EL (cell line): ENCODE data around the gene MRM2.

ENCODE experiments used
- DNase-seq: peaks from one replicate; pipeline ENCODE4 v3.0.0-alpha.2; 2016

Gene MRM2

DNA sequence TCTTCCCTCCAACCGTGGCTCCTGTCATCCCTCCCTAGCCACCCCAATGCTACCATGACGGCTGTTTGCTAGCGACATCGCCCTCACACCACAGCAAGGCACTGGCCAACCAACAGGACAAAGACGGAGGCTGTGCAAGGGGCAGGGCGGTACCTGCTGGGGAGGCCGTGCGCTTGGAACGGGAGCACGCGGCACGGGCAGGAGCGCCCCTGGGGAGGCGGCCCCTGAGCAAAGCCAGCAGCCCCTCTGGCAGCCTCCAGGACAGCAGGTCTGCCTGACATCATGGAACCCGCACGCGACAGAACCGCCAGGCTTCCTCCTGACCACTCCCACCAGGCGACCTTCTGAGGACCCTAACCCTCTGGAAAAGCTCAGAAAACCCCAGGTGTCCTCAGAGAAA lies 22.0 kb downstream of the MRM2 start:
- no peak for DNase-seq

DNA sequence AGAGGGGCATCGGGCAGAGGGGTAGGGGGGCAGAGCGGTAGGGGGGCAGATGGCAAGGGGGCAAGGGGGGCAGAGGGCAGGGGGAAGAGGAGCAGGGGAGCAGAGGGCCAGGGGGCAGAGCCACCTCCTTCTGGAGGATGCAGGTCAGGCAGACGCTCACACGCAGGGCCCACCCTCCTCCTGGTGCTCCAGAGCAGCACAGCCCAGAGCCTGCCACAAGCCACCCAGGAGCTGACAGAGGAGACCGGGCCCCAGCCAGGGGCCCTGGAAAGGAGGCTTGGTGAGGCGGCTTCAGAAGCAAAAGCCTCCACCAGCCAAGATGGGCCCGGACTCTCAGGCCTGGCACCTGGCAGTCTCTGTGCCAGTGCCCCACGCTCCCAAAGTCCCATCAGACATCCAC lies 22.4 kb downstream of the MRM2 start:
- no peak for DNase-seq

DNA sequence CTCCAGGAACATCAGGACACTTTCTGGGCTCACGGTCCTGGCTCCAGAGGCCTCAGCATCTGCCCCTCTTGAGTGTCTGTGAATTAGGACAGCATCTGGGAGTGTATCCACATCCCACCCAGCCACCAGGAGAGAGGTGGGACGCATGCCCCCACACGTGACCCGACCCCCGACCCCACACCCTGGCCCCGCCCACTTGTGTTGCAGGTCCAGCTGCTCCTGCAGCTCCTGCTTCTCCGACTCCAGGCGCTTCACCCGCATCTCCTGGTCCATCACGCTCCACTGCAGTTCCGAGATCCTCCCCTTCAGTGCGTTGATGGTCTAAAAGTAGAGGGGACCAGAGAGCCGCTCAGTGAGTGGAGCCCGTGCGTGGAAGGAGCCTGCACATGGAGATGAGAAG lies 22.9 kb downstream of the MRM2 start:
- DNase-seq, result no peak

DNA sequence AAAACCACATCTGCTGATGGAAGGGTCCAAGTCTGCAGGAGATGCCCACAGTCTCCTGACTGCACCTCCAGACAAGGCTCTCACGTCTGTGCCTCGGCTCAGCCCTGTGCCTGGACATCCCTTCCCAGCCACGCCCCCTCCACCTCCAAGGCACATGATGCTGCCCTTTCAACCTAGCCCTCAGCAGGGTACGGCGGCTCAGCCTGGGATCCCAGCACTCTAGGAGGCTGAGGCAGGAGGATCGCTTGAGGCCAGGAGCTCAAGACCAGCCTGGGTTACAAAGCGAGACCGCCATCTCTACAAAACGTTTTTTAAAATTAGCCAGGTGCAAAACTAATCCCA lies 23.6 kb downstream of the MRM2 start:
- no peak for DNase-seq

DNA sequence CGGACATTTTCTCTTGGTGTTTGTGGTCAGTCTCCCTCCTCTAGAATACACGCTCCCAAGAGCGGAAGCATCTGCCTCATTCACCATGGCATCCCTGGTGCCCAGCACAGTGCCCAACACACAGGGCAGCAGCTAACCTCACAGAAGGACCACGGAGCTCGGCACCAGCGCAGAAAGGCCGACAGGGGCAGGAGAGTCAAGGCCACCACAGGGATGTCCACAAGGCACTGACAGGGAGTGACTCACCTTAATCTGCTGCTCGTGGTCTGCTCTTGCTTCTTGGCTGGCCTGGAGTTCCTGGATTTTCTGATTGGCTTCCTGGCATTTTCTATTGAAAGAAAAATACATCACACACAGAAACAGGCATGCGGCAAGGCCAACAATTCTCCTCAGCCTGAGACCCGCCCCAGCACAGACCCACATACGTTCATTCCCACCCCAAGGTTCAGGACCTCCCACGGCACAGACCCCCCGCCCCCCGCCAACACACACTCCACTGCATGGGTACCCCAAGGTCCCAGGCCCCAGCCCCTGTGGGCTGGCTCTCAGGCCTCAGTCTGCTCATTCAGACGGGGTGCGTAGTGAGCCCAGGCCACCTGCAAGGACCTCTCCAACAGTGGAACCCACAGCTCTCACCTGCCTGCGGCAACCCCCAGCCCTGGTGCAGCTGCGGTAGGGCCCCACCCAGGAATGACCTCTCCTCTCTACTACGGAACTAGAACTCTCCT lies 24.1 kb downstream of the MRM2 start:
- DNase-seq, result no peak

DNA sequence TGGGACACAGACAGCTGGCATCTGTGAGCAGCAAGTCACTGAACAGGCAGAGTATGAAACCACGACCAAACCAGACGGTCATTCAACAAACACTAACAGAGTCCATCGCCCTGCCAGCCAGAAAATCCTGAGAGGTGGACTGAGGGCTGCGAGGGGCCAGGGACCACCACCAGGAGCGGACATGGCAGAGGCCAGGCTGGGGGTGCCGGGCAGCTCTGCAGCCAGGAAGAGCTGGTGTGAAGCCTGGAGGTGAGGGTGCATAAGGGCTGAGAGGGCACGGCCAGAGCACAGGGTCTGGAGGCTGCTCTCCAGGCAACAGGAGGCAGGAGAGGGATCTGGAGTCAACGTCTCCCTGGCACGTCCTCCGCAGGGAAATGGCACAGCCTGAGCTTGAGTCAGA lies 24.8 kb downstream of the MRM2 start:
- no peak for DNase-seq

DNA sequence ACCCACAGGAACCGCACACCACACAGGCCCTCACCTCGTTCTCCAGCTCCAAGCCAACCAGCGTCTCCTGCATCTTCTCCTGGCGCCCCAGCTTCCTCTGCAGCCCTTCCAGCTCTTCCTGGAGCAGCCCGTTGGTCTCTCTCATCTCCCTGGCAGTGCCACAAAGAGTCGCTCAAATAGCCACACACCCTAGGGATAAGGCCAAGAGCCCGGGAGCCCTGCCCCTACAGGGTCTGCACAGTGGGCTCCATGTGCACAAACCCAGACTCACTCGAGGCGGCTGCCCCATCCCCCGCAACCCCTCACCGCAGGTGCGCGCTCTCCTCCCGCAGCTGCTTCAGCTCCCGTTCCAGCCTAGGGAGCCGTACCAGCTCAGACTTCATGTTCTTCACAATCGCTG lies 26.2 kb downstream of the MRM2 start:
- no peak for DNase-seq

DNA sequence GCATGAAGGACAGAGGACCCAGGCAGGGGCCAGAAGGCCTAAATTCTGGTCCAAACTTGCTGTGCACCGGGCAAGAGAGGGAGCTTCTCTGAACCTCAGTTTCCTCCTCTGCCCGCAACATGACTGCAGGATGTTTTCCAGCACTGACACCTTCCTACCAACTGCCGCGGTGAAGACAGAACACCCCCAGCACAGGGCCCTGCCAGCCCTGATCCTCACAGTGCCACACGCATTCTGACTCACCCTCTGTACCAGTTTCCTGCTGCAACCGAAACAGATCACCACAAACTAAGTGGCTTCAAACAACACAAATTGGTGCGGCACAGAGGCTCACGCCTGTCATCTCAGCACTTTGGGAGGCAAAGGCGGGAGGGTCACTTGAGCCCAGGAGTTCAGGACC lies 27.4 kb downstream of the MRM2 start:
- no peak for DNase-seq

DNA sequence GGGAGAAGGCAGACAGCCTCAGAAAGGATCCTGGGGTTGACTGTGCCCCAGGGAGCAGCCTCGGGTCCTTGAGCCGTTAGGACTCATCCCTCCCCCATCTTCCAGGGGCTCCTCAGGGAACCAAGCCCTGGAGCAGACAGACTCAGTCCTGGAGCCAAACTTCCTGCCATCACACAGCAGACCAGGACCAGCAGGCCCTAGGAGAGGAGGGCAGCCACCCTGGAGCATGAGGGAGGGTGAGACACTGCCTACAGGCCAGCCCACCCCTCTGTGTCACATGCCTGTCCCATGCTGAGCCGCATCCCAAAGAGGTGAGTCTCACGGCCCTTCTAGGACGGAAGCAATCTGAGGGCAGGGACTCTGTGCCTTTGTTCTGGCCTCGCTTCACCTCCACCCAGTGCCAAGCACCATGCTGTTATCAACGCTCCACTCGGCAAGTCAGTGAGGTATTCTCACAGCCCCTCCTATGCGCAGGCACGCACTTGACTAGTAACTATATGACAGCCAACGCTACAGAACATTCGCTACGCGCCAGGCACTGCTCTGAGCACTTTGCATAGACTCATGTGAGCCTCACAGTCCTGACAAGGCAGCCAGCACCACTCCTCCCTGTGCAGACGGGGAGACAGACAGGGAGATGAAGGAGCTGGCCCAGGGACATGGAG lies 28.3 kb downstream of the MRM2 start:
- no peak for DNase-seq

DNA sequence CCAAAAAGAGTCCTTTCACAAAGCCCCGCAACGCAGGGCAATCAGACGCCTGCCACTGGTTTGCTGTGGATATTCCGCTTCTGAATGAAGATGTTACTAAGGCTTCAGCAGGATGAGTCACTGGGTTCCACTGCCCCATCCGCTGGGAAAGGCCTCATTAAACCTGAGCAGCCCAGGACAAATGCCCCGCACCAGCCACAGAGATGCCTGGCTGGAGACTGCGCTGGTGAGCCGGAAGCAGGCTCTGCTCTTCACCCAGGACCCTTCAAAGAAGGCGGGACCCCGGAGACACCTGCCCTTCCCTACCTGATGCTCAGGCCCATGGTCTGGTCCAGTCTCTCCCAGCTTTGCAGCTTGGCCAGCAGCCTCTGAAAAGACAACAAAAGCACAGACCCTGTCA lies 29.1 kb downstream of the MRM2 start:
- no peak for DNase-seq

DNA sequence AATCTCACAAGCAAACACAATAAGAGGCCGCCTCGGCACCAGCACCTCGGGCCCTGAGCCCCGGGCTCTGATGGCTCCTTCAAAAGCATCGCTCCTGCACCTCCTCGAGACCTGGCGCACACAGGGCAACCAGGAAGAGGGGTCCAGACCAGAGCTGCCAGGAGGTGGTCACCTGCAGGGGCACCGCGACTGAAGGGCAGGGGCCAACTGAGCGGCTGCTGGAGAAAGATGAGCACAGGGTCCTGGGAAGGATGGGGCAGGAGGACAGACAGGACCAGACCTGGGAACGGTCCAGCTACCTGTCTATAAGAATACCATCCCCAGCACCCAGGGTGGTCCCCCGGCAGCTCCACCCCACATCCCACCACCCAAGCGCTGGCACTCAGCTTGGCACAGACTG lies 30.1 kb downstream of the MRM2 start:
- DNase-seq, result no peak

DNA sequence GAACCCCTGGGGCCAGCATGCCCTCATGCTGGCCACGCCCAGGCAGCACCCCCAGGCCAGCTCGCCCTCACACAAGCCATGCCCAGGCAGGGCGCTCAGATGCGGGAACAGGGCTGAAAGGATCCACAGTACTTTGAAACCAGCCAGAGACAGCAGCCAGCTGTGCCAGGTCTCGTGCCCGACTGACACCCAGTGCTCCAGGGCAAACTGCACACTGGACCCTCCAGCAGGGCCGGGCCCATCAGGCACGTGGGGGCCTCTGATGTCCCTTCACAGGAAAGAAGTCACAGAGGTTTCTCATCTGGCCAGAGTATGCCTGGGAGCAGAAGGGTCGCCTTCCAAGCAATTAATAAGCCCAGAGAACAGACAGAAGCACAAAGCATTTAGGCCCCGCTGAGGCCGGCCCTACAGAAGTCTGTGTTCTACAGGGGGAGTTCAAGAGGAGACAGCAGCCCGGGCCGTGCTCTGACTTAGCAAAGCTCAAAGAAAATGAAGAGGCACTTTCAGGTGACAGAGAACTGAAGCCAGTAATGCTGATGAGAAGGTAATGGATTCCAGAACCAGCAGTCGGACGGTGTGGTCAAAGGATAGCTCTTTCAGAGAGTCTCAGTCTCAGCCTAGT lies 30.6 kb downstream of the MRM2 start:
- DNase-seq, result no peak

DNA sequence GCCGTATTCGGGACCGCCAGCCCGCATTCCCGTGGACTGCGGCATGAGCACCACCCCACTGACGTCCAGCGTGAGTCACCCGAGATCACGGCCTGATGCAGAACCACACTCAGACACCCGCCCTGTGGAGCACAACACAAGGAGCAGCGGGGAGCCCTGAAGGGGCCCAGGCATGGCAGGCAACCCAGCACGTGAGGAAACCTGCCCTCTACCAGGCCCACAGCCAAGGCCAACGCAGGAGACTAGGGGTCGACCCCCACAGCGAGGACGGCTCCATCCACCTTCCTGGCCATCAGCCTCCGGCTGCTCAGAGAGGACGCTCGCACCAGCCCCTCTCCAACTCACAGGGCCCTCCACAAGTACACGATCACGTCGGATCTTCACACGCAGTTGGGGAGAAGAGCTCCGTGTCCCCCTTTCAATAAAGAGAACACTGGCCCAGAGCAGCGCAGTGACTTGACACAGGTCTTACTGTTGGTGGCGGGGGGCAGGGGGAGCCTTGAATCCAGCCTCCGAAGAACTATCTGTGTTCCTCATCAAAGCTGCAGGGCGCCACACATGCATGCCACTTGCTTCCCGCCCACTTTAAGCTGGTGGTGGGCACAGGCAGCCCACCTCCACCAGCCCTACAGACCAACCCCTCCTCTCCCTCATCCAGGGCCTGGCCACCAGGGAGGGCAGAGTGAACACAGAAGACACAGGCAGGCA lies 31.3 kb downstream of the MRM2 start:
- DNase-seq, result no peak

DNA sequence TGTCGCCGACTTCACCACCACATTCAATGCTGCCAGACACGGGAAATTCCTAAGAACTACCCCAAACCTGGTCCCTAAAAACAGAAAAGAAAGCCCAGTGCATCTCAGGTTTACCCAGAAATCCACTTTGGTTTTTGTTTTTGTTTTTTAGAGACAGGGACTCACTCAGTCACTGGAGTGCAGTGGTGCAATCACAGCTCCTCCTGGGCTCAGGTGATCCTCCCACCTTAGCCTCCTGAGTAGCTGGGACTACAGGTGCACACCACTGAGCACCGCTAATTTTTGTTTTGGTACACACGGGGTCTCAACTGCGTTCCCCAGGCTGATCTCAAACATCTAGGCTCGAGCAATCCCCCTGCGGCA lies 32.1 kb downstream of the MRM2 start:
- DNase-seq, result no peak

DNA sequence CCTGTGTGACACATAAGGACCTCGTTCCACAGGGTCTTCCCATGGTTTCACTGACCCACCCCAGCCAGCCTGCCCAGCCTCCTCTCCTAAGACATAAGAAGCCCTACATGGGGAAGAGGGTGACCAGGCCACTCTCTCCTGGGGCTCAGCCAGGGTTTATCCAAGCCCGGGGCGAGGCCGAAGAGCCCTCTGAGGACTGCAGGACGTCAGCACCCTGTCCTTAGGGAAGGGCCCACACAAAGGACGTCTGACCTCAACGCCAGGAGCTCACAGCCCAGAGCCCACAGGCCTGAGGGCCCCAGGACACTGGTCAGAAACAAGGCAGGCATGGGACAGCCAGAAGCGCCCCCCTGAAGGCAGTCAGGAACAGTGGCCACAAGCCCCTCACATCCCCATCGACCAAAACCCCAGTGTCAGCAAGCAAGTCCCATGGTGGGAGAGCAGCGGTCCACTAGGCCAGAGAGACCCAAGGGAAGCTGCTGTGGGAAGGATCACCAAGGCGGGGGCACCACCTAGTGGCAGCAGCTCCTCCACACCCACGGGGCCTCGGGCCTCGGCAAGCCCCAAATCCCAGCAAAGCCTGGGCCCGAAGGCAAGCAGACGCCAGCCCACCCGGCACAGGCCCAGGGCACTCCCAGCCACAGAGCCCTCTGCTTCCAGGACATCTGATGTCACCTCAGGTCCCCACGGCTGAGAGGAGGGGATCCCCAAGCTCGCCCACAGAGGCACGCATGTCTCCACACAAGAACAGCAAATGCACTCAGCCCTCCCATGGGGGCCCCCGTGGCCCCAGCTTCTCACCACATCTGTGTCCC lies 32.7 kb downstream of the MRM2 start:
- DNase-seq, result peak; percentile 56

DNA sequence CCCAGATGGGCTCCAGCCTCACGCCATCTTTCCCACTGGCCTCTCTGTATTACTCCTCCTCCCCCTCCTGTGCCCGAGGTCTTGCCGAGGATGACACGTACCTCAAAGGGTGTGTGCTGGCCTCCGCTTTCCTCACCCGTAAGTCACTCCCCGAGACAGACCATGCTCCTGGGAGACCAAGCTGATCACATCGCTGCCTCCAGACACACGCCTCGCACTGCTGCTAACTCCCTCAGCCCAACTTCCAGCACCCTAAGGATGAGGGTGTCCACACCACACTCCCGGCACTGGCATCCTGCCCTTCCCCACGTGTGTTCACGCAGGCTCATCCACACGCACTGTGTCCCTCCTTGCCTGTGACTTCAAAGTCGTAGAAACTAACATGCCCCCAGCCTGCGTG lies 33.3 kb downstream of the MRM2 start:
- DNase-seq, result no peak

DNA sequence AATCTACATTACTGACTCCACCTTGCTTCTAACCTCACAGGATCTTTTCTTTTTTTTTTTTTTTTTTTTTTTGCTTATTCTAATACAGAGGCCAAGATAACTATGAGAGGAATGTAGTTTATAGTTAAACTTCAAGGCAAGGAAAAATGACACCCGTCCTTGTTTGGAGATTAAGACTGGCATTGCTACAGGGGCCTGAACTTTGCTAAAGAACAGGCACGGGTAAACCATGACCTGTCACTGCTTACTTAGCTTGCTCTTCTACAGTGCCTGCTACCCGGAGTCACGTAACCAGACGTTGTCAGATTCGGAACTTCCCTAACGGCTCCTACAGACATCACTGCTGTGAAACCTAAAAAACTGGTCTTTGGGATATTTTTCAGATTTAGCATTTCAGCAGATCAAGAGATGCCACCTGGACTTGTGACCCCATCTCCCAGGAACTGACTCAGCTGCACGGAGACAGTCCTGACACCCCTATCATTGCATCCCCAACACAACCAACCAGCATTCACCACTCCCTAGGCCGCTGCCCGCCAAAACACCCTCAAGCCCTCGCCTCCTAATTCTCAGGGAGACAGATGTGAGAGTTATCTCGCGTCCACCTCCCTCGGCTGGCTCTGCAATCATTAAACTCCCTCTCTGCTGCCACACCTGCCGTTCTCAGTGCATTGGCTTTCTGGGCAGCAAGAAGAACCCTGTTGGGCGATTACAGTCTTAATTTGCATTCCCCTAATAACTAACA lies 36.8 kb downstream of the MRM2 start:
- no peak for DNase-seq

DNA sequence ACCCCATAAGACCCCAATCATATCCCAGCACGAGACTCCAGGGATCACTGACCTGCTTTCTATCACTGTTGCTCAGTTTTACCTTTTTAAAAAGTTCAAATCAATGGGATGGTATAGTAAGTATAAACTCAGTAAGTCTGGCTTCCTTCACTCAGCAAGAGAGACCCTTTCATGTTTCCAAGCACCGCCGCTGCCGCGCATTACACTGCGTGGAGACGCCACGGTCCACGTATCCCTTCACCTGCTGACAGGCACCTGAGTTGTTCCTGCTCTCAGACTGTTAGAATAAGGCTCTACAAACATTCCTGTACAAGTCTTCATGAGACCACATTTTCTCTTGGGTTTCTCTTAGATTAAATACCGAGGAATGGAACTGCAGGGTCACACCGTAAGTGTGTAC lies 37.6 kb downstream of the MRM2 start:
- no peak for DNase-seq

DNA sequence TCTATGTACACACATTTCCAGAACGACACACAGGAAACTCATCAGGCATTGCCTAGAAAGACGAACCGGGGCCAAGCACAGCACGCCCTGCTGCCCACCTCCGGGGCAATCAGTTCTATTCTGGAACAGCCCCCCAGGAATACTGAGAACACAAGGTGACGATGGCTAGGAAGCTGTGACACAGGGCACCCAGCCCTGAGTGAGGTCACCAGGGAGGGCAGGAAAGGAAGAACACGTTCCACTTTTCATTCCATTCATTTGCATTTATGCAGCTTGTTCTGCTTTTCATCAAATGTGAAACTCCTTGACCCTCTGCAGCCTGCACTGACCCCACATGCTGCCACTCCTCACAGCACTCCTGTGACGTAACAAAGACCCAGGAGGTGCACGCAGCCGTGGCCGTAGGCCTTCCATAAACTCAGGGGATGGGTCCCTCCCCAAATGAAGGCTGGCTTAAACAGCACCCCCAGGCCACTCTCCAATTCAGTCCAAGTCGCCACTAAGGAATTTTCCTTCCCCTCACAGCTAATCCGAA lies 38.2 kb downstream of the MRM2 start:
- peak; percentile 40 for DNase-seq

DNA sequence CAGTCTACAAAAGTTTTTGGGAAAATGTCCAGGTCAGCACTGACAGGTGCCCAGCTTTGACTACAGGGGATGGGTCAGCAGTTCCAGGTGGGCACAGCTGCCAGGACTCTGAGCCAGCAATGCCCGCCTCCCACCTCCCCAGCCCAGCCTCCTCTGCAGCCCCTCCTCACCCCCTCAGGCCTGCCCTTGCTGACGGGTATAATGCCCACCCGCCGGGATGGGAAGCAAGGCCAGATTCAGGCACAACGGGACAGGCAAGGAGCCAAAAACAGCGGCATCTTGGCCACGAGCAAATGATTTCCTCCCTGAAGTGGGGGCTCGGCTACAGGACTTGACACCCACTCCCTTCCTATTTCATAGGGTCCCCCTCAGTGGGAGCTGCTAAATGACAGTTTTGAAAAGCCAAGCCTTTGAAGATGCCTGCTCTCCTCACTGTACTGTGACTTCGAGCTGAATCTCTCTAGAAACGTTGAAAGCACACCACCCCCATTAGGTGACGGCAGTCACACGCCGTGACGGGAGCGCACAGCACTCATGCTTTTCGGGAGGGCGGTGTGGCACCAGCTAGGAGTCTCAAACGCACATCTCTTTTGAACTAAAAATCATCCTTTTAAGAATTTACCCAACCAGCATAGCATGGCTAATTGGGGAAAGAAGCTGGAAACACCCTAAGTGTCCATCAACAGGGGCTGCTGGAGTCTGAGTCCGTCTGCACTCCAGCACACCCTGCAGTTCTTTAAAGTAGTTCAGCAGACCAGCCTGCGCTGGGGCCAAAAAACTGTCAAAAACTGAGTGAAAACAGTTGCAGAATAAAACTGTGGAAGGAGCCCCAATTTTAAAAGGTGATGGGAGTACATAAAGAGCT lies 38.9 kb downstream of the MRM2 start:
- DNase-seq, result no peak

DNA sequence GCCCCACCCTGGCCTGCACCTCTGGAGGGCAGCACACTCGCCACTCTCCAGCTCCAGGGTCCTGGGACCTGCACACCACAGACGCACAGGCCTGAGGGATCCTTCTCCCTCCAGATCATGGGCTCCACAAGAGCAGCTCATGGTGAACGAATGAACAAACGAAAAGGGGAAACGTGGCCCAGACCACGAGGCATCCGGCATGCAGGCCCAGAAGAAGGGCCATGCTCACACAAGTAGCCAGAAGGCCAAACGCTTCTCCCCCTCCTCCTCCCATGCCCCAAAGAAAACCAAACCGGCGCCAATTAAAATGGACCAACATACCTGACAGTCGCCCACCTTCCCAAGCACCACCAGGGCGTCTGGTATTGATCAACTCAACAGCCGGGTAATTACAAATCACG lies 39.6 kb downstream of the MRM2 start:
- DNase-seq, result no peak
